GM12878 (cell line): ENCODE data around the gene PRM2. TPM values are rescaled to one million over a fixed set of nuclear protein-coding genes. Genes with fewer than 3 reads are reported as not detected.
A peak's percentile ranks its signal among the peaks of the same experiment; 100 is the strongest.

ENCODE experiments used
- ATAC-seq: fragments of 200-7000 bp; cut with Tn5 transposase; 3 replicates; pipeline ENCODE4 v1.9.1; 2020; ENCODE audit warnings: mild to moderate bottlenecking, moderate library complexity
- BruUV-seq: library from RNA; stranded (reverse); fragments of 400-500 nt; replicated peaks from 2 replicates; lab custom pipeline; 2021; lab: Mats Ljungman, UMichigan
- CTCF ChIA-PET: fragments of 300-600 bp; sonication (Branson Sonifier 250); formaldehyde crosslinking; extraction: SDS; loops from one replicate; lab custom pipeline; 2021; ENCODE audit warnings: inconsistent platforms; lab: Yijun Ruan, JAX
- POLR2A ChIA-PET: fragments of 350-600 bp; formaldehyde crosslinking; extraction: SDS; loops from one replicate; lab custom pipeline; 2021; ENCODE audit warnings: inconsistent platforms; lab: Charles Lee
- RAD21 ChIA-PET: fragments of 300-600 bp; sonication (Branson Sonifier 250); formaldehyde crosslinking; loops from one replicate; lab custom pipeline; 2023; ENCODE audit warnings: antibody characterized with exemption; ENCODE audit not compliant: unreplicated experiment; lab: Charles Lee
- SMC1A ChIA-PET: fragments of 300-600 bp; sonication (Branson Sonifier 250); formaldehyde crosslinking; loops from one replicate; lab custom pipeline; 2023; ENCODE audit not compliant: unreplicated experiment, uncharacterized antibody; lab: Charles Lee
- DNase-seq: peaks from one replicate; pipeline ENCODE4 v3.0.0-alpha.2; 2011; ENCODE audit warnings: low read depth, low spot score
- FAIRE-seq: peaks from 3 replicates; lab custom pipeline; 2011; peaks lifted over from hg19 to GRCh38; lab: Jason Lieb, UNC
- H2AFZ ChIP-seq: 2 replicates; pipeline ENCODE4 v1.6.0; 2011; ENCODE audit warnings: low read depth, low read length, control low read depth; ENCODE audit not compliant: control insufficient read depth
- H3K27ac ChIP-seq: 2 replicates; pipeline ENCODE4 v1.5.1; 2011; ENCODE audit warnings: control low read depth; ENCODE audit not compliant: control insufficient read depth, insufficient read depth
- H3K27me3 ChIP-seq, 2 experiments: replicated peaks in 1 of 2; 2 replicates each; pipeline versions ENCODE4 v1.6.0 to v1.6.1; 2011; ENCODE audit warnings: low read length in 1 of 2; ENCODE audit not compliant: control insufficient read depth in 2 of 2, insufficient read depth in 2 of 2
- H3K36me3 ChIP-seq, 2 experiments: 2 replicates each; pipeline ENCODE4 v1.5.1; 2011; ENCODE audit warnings: low read length in 1 of 2; ENCODE audit not compliant: control insufficient read depth in 2 of 2, insufficient read depth in 2 of 2
- H3K4me1 ChIP-seq: 2 replicates; pipeline ENCODE4 v1.6.1; 2011; ENCODE audit warnings: mild to moderate bottlenecking, low read length, moderate library complexity, mixed read lengths; ENCODE audit not compliant: control insufficient read depth, insufficient read depth
- H3K4me2 ChIP-seq: 2 replicates; pipeline ENCODE4 v1.6.0; 2011; ENCODE audit warnings: control low read depth; ENCODE audit not compliant: control insufficient read depth, insufficient read depth
- H3K4me3 ChIP-seq: fragments of 200-600 bp; sonication (generic); 2 replicates; pipeline ENCODE4 v1.5.1; 2016
- H3K79me2 ChIP-seq: 2 replicates; pipeline ENCODE4 v1.6.0; 2011; ENCODE audit warnings: low read length; ENCODE audit not compliant: control insufficient read depth, insufficient read depth
- H3K9ac ChIP-seq: 2 replicates; pipeline ENCODE4 v1.8.0; 2011; ENCODE audit warnings: low read length, control low read depth, mixed read lengths; ENCODE audit not compliant: control insufficient read depth, insufficient read depth
- H3K9me3 ChIP-seq: replicated peaks from 3 replicates; pipeline ENCODE4 v1.5.1; 2011; ENCODE audit warnings: mild to moderate bottlenecking, low read length; ENCODE audit not compliant: control insufficient read depth, insufficient read depth
- H4K20me1 ChIP-seq: 2 replicates; pipeline ENCODE4 v1.6.0; 2011; ENCODE audit not compliant: control insufficient read depth, insufficient read depth
- BCL11A ChIP-seq: IDR thresholded peaks from 2 replicates; pipeline ENCODE4 v1.6.1; 2011; ENCODE audit warnings: low read depth, low read length
- BHLHE40 ChIP-seq, 2 experiments: fragments of 450-650 bp in 1 of 2; IDR thresholded peaks; 2 replicates each; pipeline ENCODE4 v1.6.1; 2011 to 2017; ENCODE audit warnings: low read depth in 2 of 2, borderline replicate concordance in 1 of 2, improper control_type of control experiment in 1 of 2, low read length in 1 of 2, mild to moderate bottlenecking in 1 of 2
- CBX5 ChIP-seq: sonication (generic); IDR thresholded peaks from 2 replicates; pipeline ENCODE4 v1.6.1; 2016; ENCODE audit warnings: low read depth, moderate library complexity, mild to moderate bottlenecking, inconsistent platforms
- CREB1 ChIP-seq: IDR thresholded peaks from 2 replicates; pipeline ENCODE4 v1.6.1; 2012; ENCODE audit warnings: low read depth, mild to moderate bottlenecking, inconsistent platforms
- DPF2 ChIP-seq: fragments of 450-650 bp; IDR thresholded peaks from 2 replicates; pipeline ENCODE4 v1.6.1; 2017; ENCODE audit warnings: mild to moderate bottlenecking
- HDAC6 ChIP-seq: fragments of 200-600 bp; sonication (generic); IDR thresholded peaks from one replicate; pipeline ENCODE4 v1.8.0; 2017; ENCODE audit warnings: antibody characterized with exemption; ENCODE audit not compliant: unreplicated experiment
- IKZF1 ChIP-seq: fragments of 450-650 bp; conservative IDR thresholded peaks from 2 replicates; pipeline ENCODE4 v1.6.1; 2017; ENCODE audit warnings: antibody characterized with exemption, mild to moderate bottlenecking
- IKZF2 ChIP-seq, 2 experiments: fragments of 450-650 bp; IDR thresholded peaks; 2 replicates each; pipeline ENCODE4 v1.6.1; 2017; ENCODE audit warnings: mild to moderate bottlenecking in 2 of 2, moderate library complexity in 2 of 2
- NRF1 ChIP-seq: conservative IDR thresholded peaks from 2 replicates; pipeline ENCODE4 v1.6.1; 2011; ENCODE audit warnings: mild to moderate bottlenecking, low read depth, low read length, improper control_type of control experiment
- RAD51 ChIP-seq: fragments of 450-650 bp; IDR thresholded peaks from 2 replicates; pipeline ENCODE4 v1.6.1; 2016; ENCODE audit warnings: moderate library complexity, mild to moderate bottlenecking, inconsistent platforms
- RUNX3 ChIP-seq: IDR thresholded peaks from 2 replicates; pipeline ENCODE4 v1.6.1; 2012; ENCODE audit warnings: low read length, inconsistent platforms
- SMAD1 ChIP-seq: fragments of 450-650 bp; IDR thresholded peaks from 2 replicates; pipeline ENCODE4 v1.6.1; 2018; ENCODE audit warnings: mild to moderate bottlenecking, low read depth; ENCODE audit not compliant: partially characterized antibody
- ZNF384 ChIP-seq: IDR thresholded peaks from 2 replicates; pipeline ENCODE4 v1.6.1; 2012; ENCODE audit warnings: low read depth, mild to moderate bottlenecking, low read length, improper control_type of control experiment, borderline replicate concordance
- WGBS: methylation state at CpG from one replicate; pipeline ENCODE4 v1.1.6; 2016; ENCODE audit warnings: low lambda C conversion rate; ENCODE audit not compliant: insufficient replicate concordance, insufficient coverage; ENCODE audit errors: missing lambda C conversion rate; 5-methylcytosine and 5-hydroxymethylcytosine counted together
- in situ Hi-C: fragments of 300-500 bp; cut with MboI; formaldehyde crosslinking; loops from 9 replicates; pipeline ENCODE4 v1.14.3; 2018; ENCODE audit warnings: mixed read lengths
- intact Hi-C: fragments of 100-400 bp; cut with micrococcal nuclease; formaldehyde crosslinking; loops from one replicate; pipeline ENCODE4 v1.14.2; 2022; ENCODE audit not compliant: unreplicated experiment
- polyA plus RNA-seq, 11 experiments: library from polyadenylated mRNA; depleted of rRNA in 4 of 11; unstranded in 6 of 11; stranded (reverse) in 5 of 11; fragments of >200 nt; fragmentation: Nextera tagmentation in 4 of 11; fragmentation: Illumina TruSeq in 1 of 11; extraction: Ambion mirVana in 4 of 11; extraction: Trizol in 1 of 11; gene quantifications; 1 replicate in 1 of 11; 2 replicates in 10 of 11; pipeline versions ENCODE4 v1.2.1 to v1.2.3, GENCODE V29; 2011 to 2016; ENCODE audit warnings: inconsistent platforms in 2 of 11, missing spikeins in 2 of 11, low read depth in 1 of 11
- total RNA-seq, 4 experiments: library from RNA; depleted of rRNA in 3 of 4; stranded (reverse); fragments of >200 nt in 3 of 4; fragmentation: Illumina TruSeq in 1 of 4; extraction: Trizol in 1 of 4; gene quantifications; 2 replicates each; pipeline versions ENCODE4 v1.2.1 to v1.2.3, GENCODE V29; 2013 to 2021
- TF ChIP-seq, protein P1 (sequence below): fragments of 450-650 bp; IDR thresholded peaks from 2 replicates; pipeline ENCODE4 v1.6.1; 2016; ENCODE audit warnings: mild to moderate bottlenecking
- TF ChIP-seq, protein P2 (sequence below): IDR thresholded peaks from 2 replicates; pipeline ENCODE4 v1.6.1; 2011; ENCODE audit warnings: borderline replicate concordance, low read depth, mild to moderate bottlenecking, moderate library complexity, mixed read lengths, low read length; ENCODE audit not compliant: insufficient read depth; ENCODE audit errors: extremely low read length

PRM2 gene
- total and polyA plus RNA-seq, 10 of the 15 experiments (the other 5 are each of a cell fraction or from before 2014, with no cell fraction given), result not detected

GRCh38 chr16:11312718-11313492, 36.6 kb upstream of the PRM2 start:
- no peak overlapping the region; the same call in 1 of the 2 replicates for H3K27ac ChIP-seq
- SMC1A ChIA-PET, result interaction anchor here (0.7 to 7.4 kb wide), 15 partner anchors 11 to 329 kb away, joined by 3 to 194 read pairs (median 6); partner anchors contain the start of gene SOCS1
- ATAC-seq, result no peak

More at GRCh38 chr16:11312718-11313492, 36.6 kb upstream of the PRM2 start:
- no peak for DNase-seq
- intact Hi-C loops (loop anchor here (5.0 kb wide), 1 partner anchor 106 kb away; no protein-coding TSS in a partner anchor), in situ Hi-C loops (no loop called here)
- Histone ChIP-seq H3K4me3 (no peak overlapping the region), H2AFZ (no peak overlapping the region), H4K20me1 (no peaks in the 10 kb centered on the region), H3K4me2 (peak overlapping the region; percentile 79), H3K4me1 (peaks cover 57% of the 10 kb centered on the region), H3K9me3 (no peaks in the 10 kb centered on the region; the same call in 1 of the 3 replicates), H3K36me3 (no peaks in the 10 kb centered on the region), H3K27me3 (no peaks in the 10 kb centered on the region; a peak in 1 of 4 replicates), H3K79me2 (no peaks in the 10 kb centered on the region), H3K9ac (no peak overlapping the region; the same call in 1 of the 2 replicates)
- ChIA-PET CTCF (interaction anchor here (2.2 to 6.9 kb wide), 6 partner anchors 15 to 349 kb away, joined by 7 to 70 read pairs (median 36); partner anchors contain the start of gene SOCS1), RAD21 (interaction anchor here (0.6 to 8.5 kb wide), 9 partner anchors 14 to 349 kb away, joined by 3 to 206 read pairs (median 15); partner anchors contain the start of gene SOCS1), POLR2A (interaction anchor here (0.6 to 5.4 kb wide), 14 partner anchors 11 to 66 kb away, joined by 3 to 85 read pairs (median 4); partner anchors contain the start of gene SOCS1)
- BruUV-seq, result no TSS peak
- no peak for TF ChIP-seq ZNF384
- peak; percentile 23 for TF ChIP-seq IKZF1
- peak; percentile 47; the same call in 1 of the 2 replicates for TF ChIP-seq RAD51
- TF ChIP-seq SMAD1, result no peak
- TF ChIP-seq CREB1, result no peak
- TF ChIP-seq, protein P1, sequence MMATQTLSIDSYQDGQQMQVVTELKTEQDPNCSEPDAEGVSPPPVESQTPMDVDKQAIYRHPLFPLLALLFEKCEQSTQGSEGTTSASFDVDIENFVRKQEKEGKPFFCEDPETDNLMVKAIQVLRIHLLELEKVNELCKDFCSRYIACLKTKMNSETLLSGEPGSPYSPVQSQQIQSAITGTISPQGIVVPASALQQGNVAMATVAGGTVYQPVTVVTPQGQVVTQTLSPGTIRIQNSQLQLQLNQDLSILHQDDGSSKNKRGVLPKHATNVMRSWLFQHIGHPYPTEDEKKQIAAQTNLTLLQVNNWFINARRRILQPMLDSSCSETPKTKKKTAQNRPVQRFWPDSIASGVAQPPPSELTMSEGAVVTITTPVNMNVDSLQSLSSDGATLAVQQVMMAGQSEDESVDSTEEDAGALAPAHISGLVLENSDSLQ, result peak; percentile 40; the same call in 1 of the 2 replicates
- peak; percentile 38; the same call in 1 of the 2 replicates for TF ChIP-seq RUNX3
- TF ChIP-seq, protein P2, sequence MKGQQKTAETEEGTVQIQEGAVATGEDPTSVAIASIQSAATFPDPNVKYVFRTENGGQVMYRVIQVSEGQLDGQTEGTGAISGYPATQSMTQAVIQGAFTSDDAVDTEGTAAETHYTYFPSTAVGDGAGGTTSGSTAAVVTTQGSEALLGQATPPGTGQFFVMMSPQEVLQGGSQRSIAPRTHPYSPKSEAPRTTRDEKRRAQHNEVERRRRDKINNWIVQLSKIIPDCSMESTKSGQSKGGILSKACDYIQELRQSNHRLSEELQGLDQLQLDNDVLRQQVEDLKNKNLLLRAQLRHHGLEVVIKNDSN, result peak; percentile 30
- TF ChIP-seq CBX5, result no peak
- TF ChIP-seq IKZF2 (IDR thresholded peaks at IDR 0.05), result peak in 1 of 2 experiments; percentile 45; a peak in 3 of 4 replicates
- TF ChIP-seq BHLHE40 (IDR thresholded peaks at IDR 0.05; ENCODE audit: borderline replicate concordance in 1 of 2, low read depth in 2 of 2, low read length in 1 of 2), result peak in 1 of 2 experiments; percentile 68; a peak in 2 of 4 replicates
- TF ChIP-seq DPF2, result 0 out of 2 replicates have a peak, but pooled peaks have one; percentile 24
- TF ChIP-seq NRF1, result no peak
- TF ChIP-seq BCL11A, result no peak
- TF ChIP-seq HDAC6, result no peak
- 63% methylated on average over 7 of the region's 8 CpGs for WGBS
- FAIRE-seq, result no peak
